HCT116 (cell line): ENCODE measurements around the gene PPP1R12B. TPM values are rescaled to one million over a fixed set of nuclear protein-coding genes. Genes with fewer than 3 reads are reported as not detected.

Experiments
- ATAC-seq: fragments of 200-7000 bp; cut with Tn5 transposase; 2 replicates; pipeline ENCODE4 v1.9.1; 2020; ENCODE audit warnings: mild to moderate bottlenecking, moderate library complexity
- BruUV-seq: library from RNA; stranded (reverse); fragments of 400-500 nt; replicated peaks from 2 replicates; lab custom pipeline; 2021; lab: Mats Ljungman, UMichigan
- CTCF ChIA-PET: fragments of 300-600 bp; sonication (Branson Sonifier 250); formaldehyde crosslinking; loops from one replicate; lab custom pipeline; 2021; ENCODE audit warnings: antibody characterized with exemption; lab: Charles Lee
- POLR2A ChIA-PET: fragments of 300-600, 350-600 bp; sonication (Branson Sonifier 250); formaldehyde crosslinking; loops from one replicate; lab custom pipeline; 2021; ENCODE audit warnings: antibody characterized with exemption; lab: Charles Lee
- RAD21 ChIA-PET, 2 experiments: fragments of 300-600 bp; sonication (Branson Sonifier 250); formaldehyde crosslinking; loops; one replicate each; lab custom pipeline; 2023; ENCODE audit warnings: low total read pairs in 2 of 2; ENCODE audit not compliant: uncharacterized antibody in 2 of 2, unreplicated experiment in 2 of 2, low non-redundant PET in 1 of 2; lab: Charles Lee
- DNase-seq: peaks from one replicate; pipeline ENCODE4 v3.0.0-alpha.2; 2010; ENCODE audit warnings: low read depth, low spot score
- H2AFZ ChIP-seq: fragments of 200-600 bp; shearing (Covaris generic), sonication (generic); 2 replicates; pipeline ENCODE4 v1.6.1; 2017; ENCODE audit warnings: low read depth, mixed run types, mixed read lengths, antibody characterized with exemption, low read length; ENCODE audit not compliant: poor library complexity, severe bottlenecking
- H3K27ac ChIP-seq: 2 replicates; pipeline ENCODE4 v1.5.1; 2012; ENCODE audit warnings: low read depth, low read length
- H3K27me3 ChIP-seq: fragments of 200-600 bp; sonication (generic); 2 replicates; pipeline ENCODE4 v1.6.1; 2016; ENCODE audit warnings: mixed run types, low read length, mixed read lengths; ENCODE audit not compliant: insufficient read depth
- H3K36me3 ChIP-seq, 2 experiments: fragments of 200-500 bp in 1 of 2; fragments of 200-600 bp in 1 of 2; sonication (Bioruptor generic) in 1 of 2; sonication (generic) in 1 of 2; 2 replicates each; pipeline versions ENCODE4 v1.5.1 to v1.6.1; 2014 to 2016; ENCODE audit warnings: low read length in 2 of 2, inconsistent platforms in 1 of 2, mixed read lengths in 1 of 2, mixed run types in 1 of 2; ENCODE audit not compliant: insufficient read depth in 2 of 2, control insufficient read depth in 1 of 2
- H3K4me1 ChIP-seq, 2 experiments: fragments of 200-600 bp in 1 of 2; sonication (generic) in 1 of 2; 2 replicates each; pipeline versions ENCODE4 v1.5.1 to v1.6.1; 2012 to 2017; ENCODE audit warnings: low read length in 2 of 2, inconsistent platforms in 1 of 2, mild to moderate bottlenecking in 1 of 2, mixed read lengths in 1 of 2, mixed run types in 1 of 2, moderate library complexity in 1 of 2; ENCODE audit not compliant: insufficient read depth in 2 of 2, control insufficient read depth in 1 of 2
- H3K4me2 ChIP-seq: fragments of 200-600 bp; sonication (generic); 2 replicates; pipeline ENCODE4 v1.6.1; 2017; ENCODE audit warnings: mixed run types, low read length, mixed read lengths
- H3K4me3 ChIP-seq, 2 experiments: fragments of 200-600 bp in 1 of 2; sonication (generic) in 1 of 2; replicated peaks in 1 of 2; 2 replicates each; pipeline ENCODE4 v1.5.1; 2011 to 2016; ENCODE audit warnings: low read length in 2 of 2, control low read depth in 1 of 2, low read depth in 1 of 2, mild to moderate bottlenecking in 1 of 2, mixed read lengths in 1 of 2, mixed run types in 1 of 2
- H3K79me2 ChIP-seq: fragments of 200-600 bp; sonication (generic); 2 replicates; pipeline ENCODE4 v1.6.1; 2017; ENCODE audit warnings: mild to moderate bottlenecking, mixed run types, low read length, moderate library complexity, mixed read lengths; ENCODE audit not compliant: insufficient read depth
- H3K9ac ChIP-seq: fragments of 200-600 bp; sonication (generic); 2 replicates; pipeline ENCODE4 v1.6.1; 2016; ENCODE audit warnings: low read length, mixed read lengths
- H3K9me2 ChIP-seq: fragments of 200-600 bp; sonication (generic), shearing (Covaris generic); 2 replicates; pipeline ENCODE4 v1.6.1; 2017; ENCODE audit warnings: mixed run types, mild to moderate bottlenecking, moderate library complexity; ENCODE audit not compliant: insufficient read depth
- H3K9me3 ChIP-seq, 2 experiments: fragments of 200-500 bp in 1 of 2; fragments of 200-600 bp in 1 of 2; sonication (Bioruptor generic) in 1 of 2; sonication (generic) in 1 of 2; 2 replicates each; pipeline ENCODE4 v1.6.1; 2014 to 2017; ENCODE audit warnings: low read length in 2 of 2, mixed read lengths in 2 of 2, inconsistent platforms in 1 of 2, low read depth in 1 of 2, mild to moderate bottlenecking in 1 of 2, mixed run types in 1 of 2, moderate library complexity in 1 of 2; ENCODE audit not compliant: control insufficient read depth in 1 of 2, insufficient read depth in 1 of 2
- H4K20me1 ChIP-seq: fragments of 200-600 bp; sonication (generic), shearing (Covaris generic); 2 replicates; pipeline ENCODE4 v1.6.1; 2017; ENCODE audit warnings: mixed run types, mild to moderate bottlenecking, moderate library complexity; ENCODE audit not compliant: insufficient read depth
- CBX3 ChIP-seq: IDR thresholded peaks from 2 replicates; pipeline ENCODE4 v1.6.1; 2012; ENCODE audit warnings: low read depth
- EGR1 ChIP-seq: IDR thresholded peaks from 2 replicates; pipeline ENCODE4 v1.6.1; 2012; ENCODE audit warnings: low read depth
- ELF1 ChIP-seq: IDR thresholded peaks from 2 replicates; pipeline ENCODE4 v1.6.1; 2012; ENCODE audit warnings: low read depth, borderline replicate concordance
- EZH2 ChIP-seq: fragments of 200-600 bp; sonication (generic); IDR thresholded peaks from 2 replicates; pipeline ENCODE4 v1.6.1; 2017; ENCODE audit warnings: antibody characterized with exemption, mixed run types
- FOSL1 ChIP-seq: IDR thresholded peaks from 2 replicates; pipeline ENCODE4 v1.6.1; 2012; ENCODE audit warnings: low read depth
- JUND ChIP-seq: IDR thresholded peaks from 2 replicates; pipeline ENCODE4 v1.6.1; 2012
- POLR2A ChIP-seq: IDR thresholded peaks from 2 replicates; pipeline ENCODE4 v1.7.0; 2011; ENCODE audit warnings: borderline replicate concordance; ENCODE audit not compliant: insufficient read depth, insufficient read length; ENCODE audit errors: extremely low read depth
- POLR2AphosphoS5 ChIP-seq: IDR thresholded peaks from 2 replicates; pipeline ENCODE4 v1.6.1; 2011; ENCODE audit warnings: mild to moderate bottlenecking, low read depth, low read length, moderate library complexity
- RAD21 ChIP-seq: IDR thresholded peaks from 2 replicates; pipeline ENCODE4 v1.6.1; 2012; ENCODE audit warnings: low read depth, mild to moderate bottlenecking
- SIN3A ChIP-seq: IDR thresholded peaks from 2 replicates; pipeline ENCODE4 v1.6.1; 2012; ENCODE audit warnings: low read depth
- SP1 ChIP-seq: IDR thresholded peaks from 2 replicates; pipeline ENCODE4 v1.6.1; 2012; ENCODE audit warnings: low read depth
- SRF ChIP-seq: IDR thresholded peaks from 2 replicates; pipeline ENCODE4 v1.6.1; 2012; ENCODE audit warnings: low read depth
- TCF7L2 ChIP-seq: IDR thresholded peaks from 2 replicates; pipeline ENCODE4 v1.7.0; 2011; ENCODE audit warnings: borderline replicate concordance, inconsistent platforms; ENCODE audit not compliant: insufficient read depth, insufficient read length; ENCODE audit errors: extremely low read depth
- YY1 ChIP-seq: IDR thresholded peaks from 2 replicates; pipeline ENCODE4 v1.6.1; 2011; ENCODE audit warnings: low read length, low read depth, moderate library complexity, mild to moderate bottlenecking; ENCODE audit not compliant: insufficient replicate concordance; ENCODE audit errors: extremely low read depth
- ZFX ChIP-seq: fragments of 450-650 bp; IDR thresholded peaks from 2 replicates; pipeline ENCODE4 v1.6.1; 2017
- ZNF274 ChIP-seq: fragments of 200-500 bp; sonication (Bioruptor generic); IDR thresholded peaks from 2 replicates; pipeline ENCODE4 v1.6.1; 2014; ENCODE audit warnings: mild to moderate bottlenecking, low read depth, low read length, inconsistent platforms
- intact Hi-C: fragments of 100-400 bp; cut with micrococcal nuclease; formaldehyde crosslinking; loops from 2 replicates; pipeline ENCODE4 v1.10.0; 2022
- total RNA-seq: library from RNA; stranded (reverse); gene quantifications from one replicate; pipeline ENCODE4 v1.2.1, GENCODE V29; 2021; ENCODE audit not compliant: unreplicated experiment
- TF ChIP-seq, protein P1 (sequence below): IDR thresholded peaks from 2 replicates; pipeline ENCODE4 v1.6.1; 2012; ENCODE audit warnings: low read depth
- TF ChIP-seq, protein P2 (sequence below): IDR thresholded peaks from 2 replicates; pipeline ENCODE4 v1.6.1; 2012
- TF ChIP-seq, protein P3 (sequence below), 3 experiments: fragments of 200-600 bp in 1 of 3; sonication (generic) in 1 of 3; IDR thresholded peaks in 2 of 3; conservative IDR thresholded peaks in 1 of 3; 2 replicates each; pipeline ENCODE4 v1.5.1; 2012 to 2017; ENCODE audit warnings: low read depth in 2 of 3, low read length in 2 of 3, antibody characterized with exemption in 1 of 3, borderline replicate concordance in 1 of 3, control low read depth in 1 of 3, mild to moderate bottlenecking in 1 of 3, mixed read lengths in 1 of 3, mixed run types in 1 of 3, moderate library complexity in 1 of 3; ENCODE audit not compliant: insufficient read depth in 1 of 3
- TF ChIP-seq, protein P4 (sequence below): IDR thresholded peaks from 2 replicates; pipeline ENCODE4 v1.6.1; 2012

The PPP1R12B gene
- total RNA-seq, 1 experiment from 2014 or later: 14.3 TPM

DNA sequence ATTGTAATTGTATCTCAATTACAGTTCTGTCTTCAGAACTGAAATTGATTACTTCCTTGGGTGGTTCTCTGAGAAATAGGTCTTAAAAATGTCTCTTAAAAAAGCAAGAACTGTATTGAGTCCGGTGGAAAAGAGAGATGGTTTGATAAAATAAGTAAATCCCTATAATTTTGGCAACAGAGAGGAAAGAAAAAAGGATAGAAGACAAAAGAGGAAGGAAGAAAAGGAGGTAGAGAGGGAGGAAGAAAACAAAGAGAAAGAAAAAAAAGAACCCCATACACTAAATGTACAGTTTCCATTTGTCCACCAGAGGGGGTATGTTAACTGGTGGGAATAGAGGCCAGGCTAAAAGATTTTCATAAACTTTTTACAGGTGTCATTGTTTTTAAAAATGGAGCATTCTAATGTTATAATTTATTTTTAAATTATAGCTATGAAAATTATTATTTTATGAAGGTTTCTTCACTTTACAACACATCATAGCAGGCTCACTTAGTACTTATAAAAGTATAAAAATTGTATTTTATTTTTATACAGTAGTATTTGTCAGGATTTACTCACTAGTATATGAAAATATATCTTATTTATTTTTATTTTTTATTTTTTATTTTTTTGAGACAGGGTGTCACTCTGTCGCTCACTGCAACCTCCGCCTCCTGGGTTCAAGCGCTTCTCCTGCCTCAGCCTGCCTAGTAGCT, 4.7 kb upstream of the PPP1R12B start (continued):
- TF ChIP-seq, protein P1, sequence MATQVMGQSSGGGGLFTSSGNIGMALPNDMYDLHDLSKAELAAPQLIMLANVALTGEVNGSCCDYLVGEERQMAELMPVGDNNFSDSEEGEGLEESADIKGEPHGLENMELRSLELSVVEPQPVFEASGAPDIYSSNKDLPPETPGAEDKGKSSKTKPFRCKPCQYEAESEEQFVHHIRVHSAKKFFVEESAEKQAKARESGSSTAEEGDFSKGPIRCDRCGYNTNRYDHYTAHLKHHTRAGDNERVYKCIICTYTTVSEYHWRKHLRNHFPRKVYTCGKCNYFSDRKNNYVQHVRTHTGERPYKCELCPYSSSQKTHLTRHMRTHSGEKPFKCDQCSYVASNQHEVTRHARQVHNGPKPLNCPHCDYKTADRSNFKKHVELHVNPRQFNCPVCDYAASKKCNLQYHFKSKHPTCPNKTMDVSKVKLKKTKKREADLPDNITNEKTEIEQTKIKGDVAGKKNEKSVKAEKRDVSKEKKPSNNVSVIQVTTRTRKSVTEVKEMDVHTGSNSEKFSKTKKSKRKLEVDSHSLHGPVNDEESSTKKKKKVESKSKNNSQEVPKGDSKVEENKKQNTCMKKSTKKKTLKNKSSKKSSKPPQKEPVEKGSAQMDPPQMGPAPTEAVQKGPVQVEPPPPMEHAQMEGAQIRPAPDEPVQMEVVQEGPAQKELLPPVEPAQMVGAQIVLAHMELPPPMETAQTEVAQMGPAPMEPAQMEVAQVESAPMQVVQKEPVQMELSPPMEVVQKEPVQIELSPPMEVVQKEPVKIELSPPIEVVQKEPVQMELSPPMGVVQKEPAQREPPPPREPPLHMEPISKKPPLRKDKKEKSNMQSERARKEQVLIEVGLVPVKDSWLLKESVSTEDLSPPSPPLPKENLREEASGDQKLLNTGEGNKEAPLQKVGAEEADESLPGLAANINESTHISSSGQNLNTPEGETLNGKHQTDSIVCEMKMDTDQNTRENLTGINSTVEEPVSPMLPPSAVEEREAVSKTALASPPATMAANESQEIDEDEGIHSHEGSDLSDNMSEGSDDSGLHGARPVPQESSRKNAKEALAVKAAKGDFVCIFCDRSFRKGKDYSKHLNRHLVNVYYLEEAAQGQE: no peak
- TF ChIP-seq, all 23 proteins: peak for 2

DNA sequence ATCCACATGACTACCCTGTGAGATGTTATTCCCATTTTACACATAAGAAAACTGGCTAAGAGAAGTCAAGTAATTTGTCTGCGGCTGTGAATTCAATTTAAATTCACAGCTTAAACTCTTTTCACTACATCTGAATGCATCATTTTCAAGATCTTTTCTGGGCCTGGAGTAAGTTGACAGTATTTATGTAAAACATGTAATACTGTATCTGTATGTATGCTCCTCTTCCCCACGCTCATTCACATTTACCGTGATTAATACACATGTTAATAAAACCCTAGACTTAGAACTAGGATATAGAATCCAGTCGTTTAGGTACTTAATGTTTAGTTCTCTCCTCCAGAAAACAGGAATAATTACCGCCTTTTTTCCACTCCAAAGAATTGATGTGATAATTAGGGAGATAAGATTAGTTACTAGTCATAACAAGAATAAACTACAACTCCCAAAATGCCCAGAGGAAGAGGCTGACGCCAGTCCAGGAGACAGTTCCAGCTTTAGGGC, 442 bp upstream of the PPP1R12B start:
- Histone ChIP-seq H3K9me2 (no peaks in the 10 kb centered on the region), H3K4me1 (peaks cover 8 to 16% of the 10 kb centered on the region in 2 experiments), H3K27ac (no peak overlapping the region), H3K36me3 (no peaks in the 10 kb centered on the region), H3K9me3 (no peaks in the 10 kb centered on the region), H3K4me2 (peak overlapping the region; percentile 41), H3K27me3 (no peaks in the 10 kb centered on the region), H3K4me3 (peak overlapping the region; percentile 63 to 81), H3K9ac (0 out of 2 replicates have a peak overlapping the region, but pooled peaks have one; percentile 1), H3K79me2 (peaks cover 14% of the 10 kb centered on the region), H2AFZ (peak overlapping the region; percentile 99), H4K20me1 (no peaks in the 10 kb centered on the region)
- ChIA-PET CTCF (interaction anchor here (0.7 kb wide), 1 partner anchor 32 kb away, joined by 3 read pairs; no protein-coding TSS in a partner anchor), POLR2A (no interaction called here), RAD21 (no interaction called here)
- no TSS peak for BruUV-seq
- no peak for DNase-seq
- intact Hi-C loops: loop anchor here (10.0 kb wide), 1 partner anchor 107 kb away; no protein-coding TSS in a partner anchor
- no peak for ATAC-seq
- TF ChIP-seq JUND: no peak
- TF ChIP-seq POLR2AphosphoS5: no peak
- no peak for TF ChIP-seq EGR1
- no peak for TF ChIP-seq EZH2
- TF ChIP-seq, protein P2, sequence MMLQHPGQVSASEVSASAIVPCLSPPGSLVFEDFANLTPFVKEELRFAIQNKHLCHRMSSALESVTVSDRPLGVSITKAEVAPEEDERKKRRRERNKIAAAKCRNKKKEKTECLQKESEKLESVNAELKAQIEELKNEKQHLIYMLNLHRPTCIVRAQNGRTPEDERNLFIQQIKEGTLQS: no peak
- TF ChIP-seq ZNF274: no peak
- TF ChIP-seq CBX3: no peak
- TF ChIP-seq TCF7L2: no peak
- TF ChIP-seq ZFX: no peak
- TF ChIP-seq, protein P3, sequence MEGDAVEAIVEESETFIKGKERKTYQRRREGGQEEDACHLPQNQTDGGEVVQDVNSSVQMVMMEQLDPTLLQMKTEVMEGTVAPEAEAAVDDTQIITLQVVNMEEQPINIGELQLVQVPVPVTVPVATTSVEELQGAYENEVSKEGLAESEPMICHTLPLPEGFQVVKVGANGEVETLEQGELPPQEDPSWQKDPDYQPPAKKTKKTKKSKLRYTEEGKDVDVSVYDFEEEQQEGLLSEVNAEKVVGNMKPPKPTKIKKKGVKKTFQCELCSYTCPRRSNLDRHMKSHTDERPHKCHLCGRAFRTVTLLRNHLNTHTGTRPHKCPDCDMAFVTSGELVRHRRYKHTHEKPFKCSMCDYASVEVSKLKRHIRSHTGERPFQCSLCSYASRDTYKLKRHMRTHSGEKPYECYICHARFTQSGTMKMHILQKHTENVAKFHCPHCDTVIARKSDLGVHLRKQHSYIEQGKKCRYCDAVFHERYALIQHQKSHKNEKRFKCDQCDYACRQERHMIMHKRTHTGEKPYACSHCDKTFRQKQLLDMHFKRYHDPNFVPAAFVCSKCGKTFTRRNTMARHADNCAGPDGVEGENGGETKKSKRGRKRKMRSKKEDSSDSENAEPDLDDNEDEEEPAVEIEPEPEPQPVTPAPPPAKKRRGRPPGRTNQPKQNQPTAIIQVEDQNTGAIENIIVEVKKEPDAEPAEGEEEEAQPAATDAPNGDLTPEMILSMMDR (IDR thresholded peaks at IDR 0.05 in 2 of 3, conservative IDR thresholded peaks at IDR 0.05 in 1 of 3; ENCODE audit: borderline replicate concordance in 1 of 3, insufficient read depth in 1 of 3, low read depth in 2 of 3, low read length in 2 of 3): no peak
- TF ChIP-seq ELF1: no peak; the same call in 1 of the 2 replicates
- no peak for TF ChIP-seq SP1
- peak; percentile 42; the same call in 1 of the 2 replicates for TF ChIP-seq SIN3A
- no peak for TF ChIP-seq YY1
- peak; percentile 89 for TF ChIP-seq SRF
- peak; percentile 7; the same call in 1 of the 2 replicates for TF ChIP-seq FOSL1
- no peak for TF ChIP-seq POLR2A
- TF ChIP-seq, protein P4, sequence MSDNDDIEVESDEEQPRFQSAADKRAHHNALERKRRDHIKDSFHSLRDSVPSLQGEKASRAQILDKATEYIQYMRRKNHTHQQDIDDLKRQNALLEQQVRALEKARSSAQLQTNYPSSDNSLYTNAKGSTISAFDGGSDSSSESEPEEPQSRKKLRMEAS: no peak; the same call in 1 of the 2 replicates
- TF ChIP-seq RAD21: no peak
